GM12801 (cell line): ENCODE data around the gene BEX2.

Source experiments
- TF ChIP-seq, protein P1 (sequence below): IDR thresholded peaks from one replicate; pipeline ENCODE4 v1.5.1; 2011; ENCODE audit warnings: control low read depth; ENCODE audit not compliant: insufficient read length; ENCODE audit errors: extremely low read depth

Gene BEX2

DNA sequence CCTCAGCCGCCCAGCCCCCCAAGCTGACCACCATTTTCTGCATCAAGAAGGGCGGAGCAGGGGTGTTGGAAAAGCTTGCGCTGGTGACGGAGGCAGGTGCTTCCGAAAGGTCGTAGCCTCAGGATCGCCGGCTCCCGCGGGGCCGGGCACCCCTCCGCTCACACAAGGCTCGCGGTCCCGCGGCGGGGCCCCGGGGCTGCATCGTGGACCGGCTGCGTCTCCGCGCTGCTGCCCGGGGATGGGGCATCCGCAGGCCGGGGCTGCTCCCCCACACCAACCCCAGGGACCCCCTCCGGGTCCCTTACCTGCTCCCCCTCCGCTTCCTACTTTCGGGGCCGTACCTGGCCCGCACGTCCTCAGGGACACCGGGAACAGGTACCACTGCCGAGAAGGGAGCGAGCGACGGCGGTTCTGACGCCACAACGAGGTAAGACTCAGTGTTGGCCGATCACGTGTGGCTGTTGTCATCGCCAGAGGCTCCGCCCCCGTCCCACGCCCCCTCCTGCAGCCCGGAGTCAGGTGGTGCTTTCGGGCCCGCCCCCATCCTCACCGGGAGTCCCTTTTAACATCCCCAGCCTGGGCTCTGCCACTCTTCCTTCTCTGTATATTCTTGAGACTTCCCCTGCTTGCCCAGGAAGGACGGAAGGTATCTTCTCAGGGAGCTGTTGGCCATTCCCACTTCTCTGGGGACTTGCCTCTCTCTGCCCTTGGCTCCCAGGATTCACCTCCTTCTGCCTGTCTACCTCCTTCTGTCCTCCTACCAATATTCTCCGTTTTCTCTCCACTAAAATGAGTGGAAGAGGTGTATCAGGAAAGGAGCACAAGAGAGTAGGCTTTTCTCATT is at the start of gene BEX2:
Gene BEX2, minus strand, starts transcription at position 436 of the 844 bp plus-strand sequence. CDS start 1,014 bp downstream, outside the sequence.
- TF ChIP-seq, protein P1, sequence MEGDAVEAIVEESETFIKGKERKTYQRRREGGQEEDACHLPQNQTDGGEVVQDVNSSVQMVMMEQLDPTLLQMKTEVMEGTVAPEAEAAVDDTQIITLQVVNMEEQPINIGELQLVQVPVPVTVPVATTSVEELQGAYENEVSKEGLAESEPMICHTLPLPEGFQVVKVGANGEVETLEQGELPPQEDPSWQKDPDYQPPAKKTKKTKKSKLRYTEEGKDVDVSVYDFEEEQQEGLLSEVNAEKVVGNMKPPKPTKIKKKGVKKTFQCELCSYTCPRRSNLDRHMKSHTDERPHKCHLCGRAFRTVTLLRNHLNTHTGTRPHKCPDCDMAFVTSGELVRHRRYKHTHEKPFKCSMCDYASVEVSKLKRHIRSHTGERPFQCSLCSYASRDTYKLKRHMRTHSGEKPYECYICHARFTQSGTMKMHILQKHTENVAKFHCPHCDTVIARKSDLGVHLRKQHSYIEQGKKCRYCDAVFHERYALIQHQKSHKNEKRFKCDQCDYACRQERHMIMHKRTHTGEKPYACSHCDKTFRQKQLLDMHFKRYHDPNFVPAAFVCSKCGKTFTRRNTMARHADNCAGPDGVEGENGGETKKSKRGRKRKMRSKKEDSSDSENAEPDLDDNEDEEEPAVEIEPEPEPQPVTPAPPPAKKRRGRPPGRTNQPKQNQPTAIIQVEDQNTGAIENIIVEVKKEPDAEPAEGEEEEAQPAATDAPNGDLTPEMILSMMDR = no peak

DNA sequence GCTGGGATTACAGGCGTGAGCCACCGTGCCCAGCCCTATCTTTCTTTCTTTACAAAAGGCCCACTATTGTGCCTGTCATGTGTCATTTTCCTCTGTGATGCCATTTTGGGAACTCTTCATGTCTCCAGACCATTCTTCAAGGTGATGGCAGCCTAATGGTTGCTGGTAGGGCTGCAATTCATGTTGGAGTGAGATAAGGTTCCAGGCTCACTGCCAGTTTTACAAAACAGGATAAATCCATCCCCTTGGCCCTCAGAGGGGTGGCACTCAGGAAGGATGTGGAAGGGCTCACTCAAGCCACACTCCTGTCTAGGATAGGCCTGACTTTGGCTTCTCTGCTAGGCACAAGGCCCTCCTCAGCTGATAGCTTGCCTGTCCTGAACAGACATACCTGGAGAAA is 49.3 kb upstream of the BEX2 start:
- TF ChIP-seq, protein P1 = no peak

DNA sequence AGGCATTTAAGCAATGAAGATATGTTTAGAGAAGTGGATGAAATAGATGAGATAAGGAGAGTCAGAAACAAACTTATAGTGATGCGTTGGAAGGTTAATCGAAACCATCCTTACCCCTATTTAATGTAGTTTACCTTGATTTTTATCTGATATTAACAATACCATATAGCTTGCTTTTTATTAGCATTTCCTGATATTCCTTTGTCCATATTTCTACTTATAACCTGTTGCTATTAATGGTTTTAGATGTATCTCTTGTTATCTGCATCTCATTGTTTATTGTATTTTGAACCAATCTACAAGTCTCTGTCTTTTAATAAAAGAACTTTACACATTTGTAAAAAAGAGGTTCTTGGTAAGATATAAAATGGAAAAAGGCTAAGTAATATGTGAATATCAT is 47.1 kb upstream of the BEX2 start:
- TF ChIP-seq, protein P1 = no peak

DNA sequence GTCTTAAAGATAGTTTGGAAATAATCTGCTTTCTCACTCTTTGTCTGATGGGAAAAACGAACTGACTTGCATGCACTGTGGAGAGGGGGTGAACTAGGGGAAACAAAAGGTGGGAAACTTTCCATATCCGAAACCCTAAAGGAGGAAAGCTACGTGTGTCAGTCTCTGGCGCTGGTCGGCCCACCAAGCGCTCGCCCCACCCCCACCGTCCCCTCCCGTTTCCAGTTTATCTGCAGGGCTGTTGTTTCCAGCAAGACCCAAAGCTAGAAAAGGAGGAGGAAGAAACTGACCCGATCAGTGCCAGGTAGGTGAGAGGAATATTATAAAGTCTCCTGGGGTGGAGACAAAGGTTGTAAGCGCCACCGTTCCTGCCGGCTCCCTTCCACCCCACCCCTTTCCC is 46.1 kb upstream of the BEX2 start:
- TF ChIP-seq, protein P1 = no peak

DNA sequence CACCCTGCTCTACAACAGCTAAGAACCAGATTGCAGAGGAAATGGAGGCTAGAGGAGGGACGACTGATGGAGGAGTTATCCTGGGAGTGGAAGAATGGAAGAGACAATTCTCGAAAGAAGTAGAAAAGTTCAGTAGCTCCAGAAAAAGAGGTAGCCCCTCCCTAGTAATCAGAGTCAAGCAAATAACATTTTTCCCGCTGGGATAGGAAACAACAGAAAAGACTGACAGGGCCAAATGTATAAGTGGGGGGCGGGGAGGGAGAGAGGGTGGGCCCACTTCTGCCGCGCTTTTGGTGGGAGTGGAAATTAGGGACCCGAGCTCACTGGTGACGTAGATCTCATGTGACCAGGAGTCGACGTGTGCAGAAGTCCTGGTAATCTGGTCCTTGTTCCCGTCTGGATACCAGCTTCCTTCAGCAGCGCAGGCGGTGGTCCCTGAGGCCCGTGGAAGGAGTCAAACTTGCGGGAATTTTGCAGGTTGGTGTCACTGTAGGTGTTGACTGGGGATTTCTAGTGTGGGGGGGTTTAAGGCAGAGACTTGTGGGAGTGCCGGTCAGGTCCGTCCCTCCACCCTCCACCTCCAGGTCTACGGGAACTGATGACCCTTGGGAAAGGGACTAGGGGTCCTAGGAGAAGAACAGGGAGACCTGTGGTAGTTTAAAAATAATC is 45.5 kb upstream of the BEX2 start, which contains the start of gene TCEAL9:
Gene TCEAL9, plus strand, starts transcription at position 377 of the 669 bp plus-strand sequence. CDS start 1,179 bp downstream, outside the sequence.
- TF ChIP-seq, protein P1 = no peak

DNA sequence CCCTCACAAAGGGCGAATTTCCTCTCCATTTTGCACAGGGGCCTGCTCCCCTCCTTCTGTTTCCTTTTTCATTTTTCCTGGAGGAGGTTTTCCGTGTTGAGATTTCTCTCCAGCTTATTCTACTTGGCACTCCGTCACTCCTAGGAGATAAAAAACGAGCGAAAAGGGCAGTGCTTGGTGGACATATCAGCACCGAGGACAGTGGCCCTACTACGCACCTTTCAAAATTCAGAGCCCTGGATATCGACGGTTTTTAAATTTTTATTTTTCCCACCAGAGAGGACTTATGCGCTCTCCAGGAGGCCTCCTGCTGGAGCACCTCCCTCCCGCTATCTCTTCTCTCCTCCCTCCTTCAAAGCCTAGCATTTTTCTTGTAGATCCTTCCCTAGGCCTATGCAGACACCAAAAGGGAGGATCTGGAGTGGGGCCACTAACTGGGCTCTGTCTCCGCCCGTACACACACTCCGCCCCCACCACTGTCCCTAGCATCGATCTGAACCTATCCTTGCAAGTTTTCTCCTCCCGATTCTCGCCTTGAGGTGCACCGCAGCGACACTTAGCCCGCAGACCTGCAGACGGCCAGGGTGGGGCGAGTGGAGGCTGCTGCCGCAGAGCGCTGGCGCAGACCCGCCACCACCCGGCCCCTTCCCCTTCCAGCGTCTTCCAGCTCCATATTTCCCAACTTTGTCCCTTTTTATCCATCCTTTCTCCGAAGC is 37.0 kb upstream of the BEX2 start:
- TF ChIP-seq, protein P1 = no peak

DNA sequence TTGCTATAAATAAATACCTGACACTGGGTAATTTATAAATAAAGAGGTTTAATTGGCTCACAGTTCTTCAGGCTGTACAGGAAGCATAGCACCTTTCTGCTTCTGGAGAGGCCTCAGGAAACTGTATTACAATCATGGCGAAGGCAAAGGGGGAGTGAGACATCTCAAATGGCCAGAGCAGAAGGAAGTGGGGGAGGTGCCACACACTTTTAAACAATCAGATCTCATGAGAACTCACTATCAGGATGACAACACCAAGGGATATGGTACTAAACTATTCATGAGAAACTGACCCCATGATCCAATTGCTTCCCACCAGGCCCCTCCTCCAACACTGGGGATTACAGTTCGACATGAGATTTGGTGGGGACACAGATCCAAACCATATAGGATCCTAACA is 33.8 kb upstream of the BEX2 start:
- TF ChIP-seq, protein P1 = no peak
